ENCODE data around the gene PEX13. TPM values are rescaled to one million over a fixed set of nuclear protein-coding genes. Genes with fewer than 3 reads are reported as not detected.
A peak's percentile ranks its signal among the peaks of the same experiment; 100 is the strongest.

Gene PEX13
- total and polyA plus RNA-seq, 10 donors, result 4.5 to 28.4 (median 17.2) TPM

- DNase-seq, result no peak
- WGBS, 5 donors, result 94 to 97% (median 96%) methylated on average over 13 to 16 of the region's 16 CpGs
- H3K9me3 ChIP-seq, result no peaks in the 10 kb centered on the region
- H3K4me1 ChIP-seq, result peaks cover 0 to 35% (median 12%) of the 10 kb centered on the region in 6 donors
- H3K36me3 ChIP-seq, result no peaks in the 10 kb centered on the region
- H3K4me3 ChIP-seq, result no peak overlapping the region
- no peaks in the 10 kb centered on the region for H3K27me3 ChIP-seq (replicated peaks in 1 of 7)
- TF ChIP-seq POLR2AphosphoS5 (IDR thresholded peaks at IDR 0.05), result no peak
- TF ChIP-seq CTCF (IDR thresholded peaks at IDR 0.05 in 8 of 11, conservative IDR thresholded peaks at IDR 0.05 in 3 of 11), result no peak
- TF ChIP-seq POLR2A (IDR thresholded peaks at IDR 0.05), result no peak
- no peak overlapping the region for H3K27ac ChIP-seq
- intact Hi-C loops (cut with DNase I; ENCODE audit: low total_unique reads), result no loop called here
These were observed 42.9 kb upstream of the PEX13 start for GRCh38 chr2:60974652-60975051.

- H3K36me3 ChIP-seq, result no peaks in the 10 kb centered on the region
- DNase-seq, result no peak
- WGBS, 5 donors, result 89 to 95% (median 94%) methylated on average over 3 of the region's 3 CpGs
- intact Hi-C loops (cut with DNase I; ENCODE audit: low total_unique reads), result no loop called here
- H3K4me3 ChIP-seq, result no peak overlapping the region
- no peaks in the 10 kb centered on the region for H3K27me3 ChIP-seq (replicated peaks in 1 of 7)
- H3K27ac ChIP-seq, result no peak overlapping the region
- no peaks in the 10 kb centered on the region for H3K9me3 ChIP-seq
- peaks cover 0 to 32% (median 17%) of the 10 kb centered on the region in 6 donors for H3K4me1 ChIP-seq
- no peak for TF ChIP-seq CTCF (IDR thresholded peaks at IDR 0.05 in 8 of 11, conservative IDR thresholded peaks at IDR 0.05 in 3 of 11)
- TF ChIP-seq POLR2A (IDR thresholded peaks at IDR 0.05), result no peak
- TF ChIP-seq POLR2AphosphoS5 (IDR thresholded peaks at IDR 0.05), result no peak
These were observed 41.2 kb upstream of the PEX13 start for GRCh38 chr2:60976256-60976850.

- no peak overlapping the region for H3K4me3 ChIP-seq
- TF ChIP-seq POLR2A (IDR thresholded peaks at IDR 0.05) (no peak), POLR2AphosphoS5 (IDR thresholded peaks at IDR 0.05) (no peak), CTCF (IDR thresholded peaks at IDR 0.05 in 8 of 11, conservative IDR thresholded peaks at IDR 0.05 in 3 of 11) (no peak)
- H3K27ac ChIP-seq, result peak overlapping the region in 1 of 8 donors; percentile 26
- H3K4me1 ChIP-seq, result peaks cover 0 to 27% (median 15%) of the 10 kb centered on the region in 6 donors
- H3K27me3 ChIP-seq (replicated peaks in 1 of 7), result no peaks in the 10 kb centered on the region
- WGBS, 5 donors, result 51 to 66% (median 62%) methylated on average over 5 of the region's 5 CpGs
- intact Hi-C loops (cut with DNase I; ENCODE audit: low total_unique reads), result no loop called here
- H3K36me3 ChIP-seq, result no peaks in the 10 kb centered on the region
- DNase-seq, result no peak
- H3K9me3 ChIP-seq, result no peaks in the 10 kb centered on the region
These were observed 40.5 kb upstream of the PEX13 start for GRCh38 chr2:60976875-60977561.

- Histone ChIP-seq H3K4me3 (no peak overlapping the region), H3K27me3 (replicated peaks in 1 of 7) (no peaks in the 10 kb centered on the region), H3K27ac (no peak overlapping the region), H3K9me3 (no peaks in the 10 kb centered on the region), H3K36me3 (no peaks in the 10 kb centered on the region), H3K4me1 (peaks cover 0 to 22% (median 14%) of the 10 kb centered on the region in 6 donors)
- no peak for DNase-seq
- TF ChIP-seq POLR2A (IDR thresholded peaks at IDR 0.05) (no peak), POLR2AphosphoS5 (IDR thresholded peaks at IDR 0.05) (no peak), CTCF (IDR thresholded peaks at IDR 0.05 in 8 of 11, conservative IDR thresholded peaks at IDR 0.05 in 3 of 11) (no peak)
- intact Hi-C loops (cut with DNase I; ENCODE audit: low total_unique reads), result no loop called here
- WGBS, 5 donors, result 76 to 97% (median 84%) methylated on average over 1 of the region's 1 CpG
These were observed 40.0 kb upstream of the PEX13 start for GRCh38 chr2:60977562-60977895.
